Progenitor cell of endocrine pancreas (in vitro differentiated cells): ENCODE data around the gene DGKQ. TPM values are rescaled to one million over a fixed set of nuclear protein-coding genes. Genes with fewer than 3 reads are reported as not detected.
"Not testable (repeated sequence)": the region's sequence is repeated elsewhere in the genome, so short reads cannot be mapped to it uniquely, and the experiment has no call there.

Experiments
- DNase-seq: peaks from one replicate; pipeline ENCODE4 v3.0.0; 2021; ENCODE audit warnings: low spot score; ENCODE audit not compliant: unreplicated experiment
- H3K27ac Mint-ChIP-seq: 2 replicates; pipeline ENCODE4 v1.8.0; 2021; ENCODE audit warnings: mild to moderate bottlenecking, moderate library complexity, mixed read lengths
- H3K27me3 Mint-ChIP-seq: 2 replicates; pipeline ENCODE4 v1.8.0; 2021; ENCODE audit warnings: mixed read lengths
- H3K36me3 Mint-ChIP-seq: 2 replicates; pipeline ENCODE4 v1.8.0; 2022; ENCODE audit warnings: mixed read lengths; ENCODE audit not compliant: insufficient read depth
- H3K4me1 Mint-ChIP-seq: 2 replicates; pipeline ENCODE4 v1.8.0; 2021; ENCODE audit warnings: low read depth, mixed read lengths
- H3K4me3 Mint-ChIP-seq: 2 replicates; pipeline ENCODE4 v1.8.0; 2021; ENCODE audit warnings: low read depth, mild to moderate bottlenecking, moderate library complexity, mixed read lengths
- H3K9me3 Mint-ChIP-seq: 2 replicates; pipeline ENCODE4 v1.8.0; 2021; ENCODE audit warnings: low read depth, mixed read lengths
- CTCF ChIP-seq: fragments of 200-600 bp; sonication (generic); IDR thresholded peaks from one replicate; pipeline ENCODE4 v1.5.0; 2021; ENCODE audit warnings: antibody characterized with exemption, mild to moderate bottlenecking; ENCODE audit not compliant: unreplicated experiment
- total RNA-seq: library from RNA; stranded (reverse); gene quantifications from 2 replicates; pipeline ENCODE4 v1.2.1, GENCODE V29; 2021

Gene DGKQ
- total RNA-seq, 1 donor from 2014 or later = 24.9 TPM

DNA sequence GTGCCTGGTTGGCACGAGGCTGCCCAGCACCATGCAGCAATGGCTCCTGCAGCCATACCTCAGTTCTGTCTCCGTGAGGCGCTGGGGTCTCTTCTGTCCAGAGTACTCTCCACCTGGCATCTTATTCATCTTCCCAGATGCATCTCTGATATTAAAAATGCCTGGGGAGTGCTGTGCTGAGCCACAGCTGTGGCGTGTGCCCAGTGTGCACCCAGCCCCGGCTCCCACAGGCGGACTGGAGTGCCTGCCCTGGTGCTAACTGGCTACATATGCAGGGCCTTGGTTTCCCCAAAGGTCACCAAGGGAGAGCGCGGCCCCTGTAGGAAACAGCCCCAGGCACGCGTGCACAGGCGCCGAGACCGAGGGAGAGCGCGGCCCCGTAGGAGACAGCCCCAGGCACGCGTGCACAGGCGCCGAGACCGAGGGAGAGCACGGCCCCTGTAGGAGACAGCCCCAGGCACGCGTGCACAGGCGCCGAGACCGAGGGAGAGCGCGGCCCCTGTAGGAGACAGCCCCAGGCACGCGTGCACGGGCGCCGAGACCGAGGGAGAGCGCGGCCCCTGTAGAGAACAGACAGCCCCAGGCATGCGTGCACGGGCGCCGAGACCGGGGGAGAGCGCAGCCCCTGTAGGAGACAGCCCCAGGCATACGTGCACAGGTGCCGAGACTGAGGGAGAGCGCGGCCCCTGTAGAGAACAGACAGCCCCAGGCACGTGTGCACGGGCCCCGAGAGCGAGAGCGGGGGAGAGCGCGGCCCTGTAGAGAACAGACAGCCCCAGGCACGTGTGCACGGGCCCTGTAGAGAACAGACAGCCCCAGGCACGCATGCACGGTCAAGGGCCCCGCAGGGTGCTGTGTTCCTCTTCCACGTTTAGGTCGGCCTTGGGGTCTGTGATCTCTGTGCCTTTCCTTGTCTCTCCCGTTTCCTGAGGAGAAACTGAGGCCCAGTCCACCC, 26.6 kb downstream of the DGKQ start:
- Mint-ChIP-seq H3K36me3 (no peaks in the 10 kb centered on the region), H3K9me3 (no peaks in the 10 kb centered on the region), H3K4me3 (no peak overlapping the region), H3K27ac (no peak overlapping the region), H3K4me1 (peaks cover 11% of the 10 kb centered on the region), H3K27me3 (peaks cover 4% of the 10 kb centered on the region)
- DNase-seq = no peak
- TF ChIP-seq CTCF = no peak

DNA sequence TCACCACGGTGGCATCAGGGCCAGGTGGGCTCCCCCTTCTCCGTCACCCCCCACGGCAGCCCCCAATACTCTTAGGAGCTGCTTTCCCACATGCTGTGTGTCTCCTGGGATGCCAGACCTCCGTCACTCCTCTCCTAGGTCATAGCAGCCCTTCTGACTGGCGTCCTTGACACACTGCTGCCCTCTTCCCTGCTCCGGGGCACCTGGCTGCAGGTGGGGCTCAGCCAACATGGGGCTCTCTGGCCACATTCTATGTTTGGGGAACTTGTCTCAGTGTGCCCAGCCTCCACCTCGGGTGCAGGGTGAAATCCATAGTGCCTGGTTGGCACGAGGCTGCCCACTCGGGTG, 27.3 kb downstream of the DGKQ start:
- Mint-ChIP-seq H3K4me1 (peaks cover 11% of the 10 kb centered on the region), H3K27ac (peak overlapping the region; percentile 19), H3K36me3 (no peaks in the 10 kb centered on the region), H3K4me3 (peak overlapping the region; percentile 68), H3K9me3 (no peaks in the 10 kb centered on the region), H3K27me3 (peaks cover 4% of the 10 kb centered on the region)
- DNase-seq = no peak
- no peak for TF ChIP-seq CTCF

DNA sequence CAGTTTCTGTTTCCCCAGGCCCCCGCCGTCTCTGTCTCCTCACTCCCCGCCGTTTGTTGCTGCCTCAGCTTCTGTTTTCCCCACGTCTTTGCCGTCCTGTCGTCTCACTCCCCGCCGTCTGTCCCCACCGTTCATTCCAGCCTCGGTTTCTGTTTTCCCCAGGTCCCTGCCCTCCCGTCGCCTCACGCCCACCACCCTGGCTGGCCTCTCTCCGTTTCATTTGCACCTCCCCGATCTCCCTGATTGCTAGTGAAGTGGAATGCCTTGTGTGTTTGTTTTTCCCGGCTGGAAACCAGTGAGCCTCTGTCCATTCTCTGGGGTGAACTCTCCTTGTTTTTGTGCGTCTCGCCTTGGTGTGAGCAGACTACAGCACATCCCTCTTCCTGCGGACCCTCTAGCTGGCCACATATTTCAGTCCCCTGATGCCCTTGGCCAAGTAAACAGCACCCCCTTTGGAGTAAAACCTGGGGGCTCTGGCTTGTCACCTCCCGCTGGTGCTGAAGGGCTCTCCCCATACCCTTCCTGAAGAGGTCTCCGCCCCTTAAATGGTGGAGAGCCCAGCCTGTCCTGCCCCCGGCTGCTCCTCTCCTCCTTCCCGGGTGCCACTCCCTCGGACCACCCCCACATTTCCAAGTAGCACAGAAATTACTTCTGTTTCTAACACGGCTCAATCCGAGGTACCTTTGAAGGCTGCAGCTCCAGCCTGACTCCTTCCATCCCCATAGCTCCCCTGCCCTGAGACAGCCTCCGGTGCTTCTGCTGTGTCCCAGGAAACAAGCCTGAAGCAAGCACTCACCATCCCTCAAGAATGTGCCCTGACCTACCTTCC, 27.9 kb downstream of the DGKQ start:
- no peaks in the 10 kb centered on the region for H3K9me3 Mint-ChIP-seq
- no peaks in the 10 kb centered on the region for H3K36me3 Mint-ChIP-seq
- peak overlapping the region; percentile 68 for H3K4me3 Mint-ChIP-seq
- H3K27ac Mint-ChIP-seq = peak overlapping the region; percentile 34
- DNase-seq = peak; percentile 10
- TF ChIP-seq CTCF = no peak
- peaks cover 11% of the 10 kb centered on the region for H3K4me1 Mint-ChIP-seq
- H3K27me3 Mint-ChIP-seq = peaks cover 4% of the 10 kb centered on the region

GRCh38 chr4:939508-939907, 33.9 kb downstream of the DGKQ start:
- not testable (repeated sequence) for DNase-seq, H3K36me3 Mint-ChIP-seq, H3K4me3 Mint-ChIP-seq, H3K27me3 Mint-ChIP-seq, H3K4me1 Mint-ChIP-seq, H3K9me3 Mint-ChIP-seq, H3K27ac Mint-ChIP-seq

DNA sequence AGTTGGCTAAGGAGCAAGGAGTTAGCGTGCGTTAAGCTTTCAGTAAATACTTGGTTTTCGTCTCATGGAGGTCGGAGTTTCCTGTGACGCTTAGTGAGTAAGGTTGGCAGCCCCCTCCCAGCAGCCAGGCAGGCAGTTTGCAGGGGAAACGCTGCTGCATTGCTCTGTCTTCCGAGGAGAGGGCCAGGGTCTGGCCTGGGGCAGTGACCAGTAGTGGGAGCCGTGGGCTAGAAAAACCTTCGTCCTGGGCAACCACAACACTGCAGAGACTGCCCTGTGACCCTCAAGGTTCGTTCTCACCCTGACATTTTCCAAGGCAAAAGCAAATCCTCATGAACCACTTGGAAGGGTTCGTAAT, 40.7 kb downstream of the DGKQ start:
- Mint-ChIP-seq H3K36me3 (no peaks in the 10 kb centered on the region), H3K27ac (peak overlapping the region; percentile 97), H3K4me3 (peak overlapping the region; percentile 97), H3K27me3 (no peaks in the 10 kb centered on the region), H3K9me3 (no peaks in the 10 kb centered on the region), H3K4me1 (peaks cover 30% of the 10 kb centered on the region)
- no peak for DNase-seq
- TF ChIP-seq CTCF = peak; percentile 24
